HG02571 (cell line): Measurements from ENCODE around the gene C10orf53.

ENCODE experiments used
- ATAC-seq: cut with Tn5 transposase; IDR thresholded peaks from one replicate; pipeline ENCODE4 v1.9.1; 2021; ENCODE audit warnings: mild to moderate bottlenecking, moderate library complexity; ENCODE audit not compliant: unreplicated experiment

The C10orf53 gene, protein sequence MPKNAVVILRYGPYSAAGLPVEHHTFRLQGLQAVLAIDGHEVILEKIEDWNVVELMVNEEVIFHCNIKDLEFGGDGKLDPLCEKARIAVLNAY

DNA sequence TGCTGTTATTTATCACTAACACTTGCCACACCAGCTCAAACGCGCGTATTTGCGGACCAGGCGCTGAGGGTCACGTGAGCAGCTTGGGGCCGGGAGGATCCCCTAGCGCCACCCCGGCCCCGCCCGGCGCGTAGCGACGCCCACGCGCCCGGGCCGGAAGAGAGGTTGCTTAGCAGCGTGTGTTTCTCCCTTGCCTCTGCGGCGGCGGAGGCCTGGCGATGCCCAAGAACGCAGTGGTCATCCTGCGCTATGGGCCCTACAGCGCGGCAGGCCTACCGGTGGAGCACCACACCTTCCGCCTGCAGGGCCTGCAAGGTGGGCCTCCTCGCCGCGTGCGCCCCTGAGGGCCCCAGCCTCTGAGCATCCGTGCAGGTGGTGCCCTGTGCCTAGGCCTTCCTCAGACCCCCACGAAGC lies at the start of gene C10orf53:
TSS of gene C10orf53 (plus strand) at position 172 of the 414 bp plus-strand sequence. CDS start at position 219, 47 bp downstream.
- ATAC-seq: no peak

DNA sequence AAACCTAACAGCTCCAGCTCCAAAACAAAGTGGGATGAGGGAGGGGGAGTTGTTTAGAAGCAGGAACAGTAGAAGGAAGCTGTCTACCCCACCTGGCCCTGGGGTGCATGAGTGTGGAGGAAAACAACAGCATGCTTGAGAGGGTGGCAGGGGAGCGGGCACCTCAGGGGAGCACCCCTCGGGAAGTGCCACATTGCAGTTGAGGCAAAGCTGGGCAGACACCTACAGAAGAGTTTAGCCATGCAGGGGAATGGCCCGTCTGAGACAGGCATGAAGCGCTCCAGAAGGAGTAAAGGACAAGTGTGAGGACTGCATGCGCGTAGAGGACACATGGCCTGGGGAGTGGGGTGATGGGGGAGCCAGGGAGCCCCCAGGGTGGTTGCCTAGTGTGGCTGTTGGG lies 47.5 kb upstream of the C10orf53 start:
- ATAC-seq: no peak

DNA sequence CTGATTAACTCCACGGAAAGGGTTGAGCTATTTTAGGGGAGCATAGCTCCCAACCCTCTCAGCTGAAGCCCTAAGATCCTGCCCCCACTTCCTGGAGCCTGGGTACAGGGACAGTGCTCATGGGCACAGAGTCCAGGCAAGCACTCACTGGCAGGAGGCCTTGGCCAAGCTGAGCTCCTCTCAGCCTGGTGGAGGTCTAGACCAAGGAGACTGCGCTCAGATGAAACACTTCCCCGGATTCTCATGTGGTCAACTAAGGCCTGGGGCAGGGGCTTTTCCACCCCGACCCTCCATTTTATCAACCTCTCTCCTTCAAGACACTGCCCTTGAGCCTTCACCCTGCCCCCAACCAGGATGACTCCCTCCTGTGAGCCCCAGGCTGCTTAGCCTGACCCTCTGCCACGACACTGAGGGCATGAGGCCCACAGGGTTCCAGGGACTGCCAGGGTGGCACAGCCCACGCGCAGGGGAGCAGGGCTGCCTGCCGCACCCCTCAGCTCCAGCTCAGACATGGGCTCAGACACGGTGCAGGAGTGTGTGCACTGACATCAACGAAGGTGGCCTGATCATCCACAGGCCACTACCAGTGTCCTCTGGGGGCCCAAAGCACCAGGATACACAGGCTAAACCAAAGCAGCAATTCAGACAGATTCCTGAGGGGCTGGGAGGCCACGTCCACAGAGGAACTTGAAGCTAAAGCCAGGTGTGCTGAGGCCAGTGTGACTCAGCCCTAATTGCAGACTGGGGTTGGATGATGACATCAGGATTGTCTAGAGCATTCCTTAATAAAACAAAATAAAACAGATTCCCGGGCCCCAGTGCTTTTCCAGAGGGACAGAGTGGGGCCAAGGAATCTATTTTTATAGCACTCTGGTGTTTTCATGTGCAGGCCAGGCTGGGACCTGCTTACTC lies 46.8 kb upstream of the C10orf53 start:
- no peak for ATAC-seq

DNA sequence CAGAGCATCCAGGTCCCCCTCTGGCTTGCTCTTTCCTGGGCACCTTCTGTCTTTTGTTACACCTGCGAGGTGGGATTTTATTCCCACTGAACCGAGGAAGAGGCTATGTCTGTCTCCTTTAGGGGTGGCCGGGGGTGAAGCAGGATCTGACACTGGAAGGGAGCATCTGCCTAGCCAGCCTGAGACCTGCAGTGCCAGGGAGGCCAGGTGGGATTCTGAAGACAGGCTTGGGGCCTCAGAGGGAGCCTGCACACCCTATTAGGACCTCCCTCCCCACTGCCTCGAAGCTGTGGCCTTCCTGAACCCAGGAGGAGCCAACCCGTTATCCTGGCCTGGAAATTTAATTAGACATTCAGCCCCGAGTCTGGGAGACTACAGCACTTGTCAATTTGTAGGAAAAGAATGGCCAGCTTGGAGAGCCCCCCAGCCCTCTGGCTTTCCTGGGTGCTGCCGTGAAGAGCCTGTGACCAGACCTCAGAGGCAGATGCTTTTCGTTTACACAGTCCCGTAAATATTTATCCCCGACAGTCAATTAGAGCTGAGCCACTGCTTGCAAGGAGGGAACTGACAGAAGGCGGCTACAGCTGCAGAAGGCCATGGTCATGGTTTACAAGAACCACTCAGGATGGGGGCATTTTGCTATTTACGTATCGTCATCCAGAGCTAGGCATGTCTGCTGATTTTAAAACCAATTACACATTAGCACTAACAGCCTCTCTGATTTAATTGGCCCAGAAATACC lies 46.0 kb upstream of the C10orf53 start:
- ATAC-seq: no peak

DNA sequence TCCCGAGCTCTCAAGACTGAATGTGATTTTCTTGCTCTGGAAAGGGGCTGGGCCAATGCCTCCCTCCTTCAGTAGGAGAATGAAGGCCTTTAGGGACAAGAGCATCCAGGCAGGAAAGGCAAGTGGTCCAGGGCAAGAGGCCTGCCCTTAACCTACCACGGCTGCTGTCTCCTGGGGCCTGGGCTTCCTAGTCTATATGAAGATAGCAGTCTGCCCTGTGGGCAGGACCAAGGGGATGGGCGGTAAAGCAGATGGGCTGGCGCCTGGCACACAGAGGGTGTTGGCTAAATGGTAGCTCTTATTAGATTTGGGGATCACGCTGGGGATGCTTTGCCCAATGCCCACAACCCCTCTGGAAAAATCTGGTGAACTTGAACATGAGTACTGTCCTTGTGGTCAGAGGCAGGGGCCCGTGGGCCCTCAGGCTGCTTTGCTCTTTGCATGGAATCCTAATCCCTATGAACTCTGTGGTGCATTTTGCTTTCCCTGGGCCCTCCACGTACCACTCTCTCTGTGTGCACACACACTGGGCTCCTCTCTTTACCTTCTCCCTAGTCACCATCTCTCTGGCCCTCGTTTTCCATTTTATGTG lies 45.3 kb upstream of the C10orf53 start:
- no peak for ATAC-seq

DNA sequence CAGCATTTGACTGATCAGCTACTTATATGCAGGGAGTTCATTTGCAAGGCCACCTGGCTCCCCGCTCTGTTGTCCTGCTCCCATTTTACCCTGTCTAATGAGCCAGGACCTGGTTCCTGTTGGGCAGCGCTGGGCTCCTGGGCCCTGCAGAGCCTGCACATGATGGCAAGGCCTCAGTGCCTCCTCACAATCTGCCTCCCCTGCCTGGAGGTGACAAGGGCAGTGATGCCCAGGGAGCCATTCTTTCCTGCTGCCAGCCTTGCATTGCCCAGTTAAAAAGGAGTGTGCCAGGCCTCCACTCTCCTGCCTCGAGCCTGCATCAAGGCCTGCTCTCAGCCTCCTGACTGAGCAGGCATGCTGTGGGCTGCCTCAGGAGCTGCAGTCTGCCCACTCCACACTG lies 37.1 kb upstream of the C10orf53 start:
- ATAC-seq: no peak

DNA sequence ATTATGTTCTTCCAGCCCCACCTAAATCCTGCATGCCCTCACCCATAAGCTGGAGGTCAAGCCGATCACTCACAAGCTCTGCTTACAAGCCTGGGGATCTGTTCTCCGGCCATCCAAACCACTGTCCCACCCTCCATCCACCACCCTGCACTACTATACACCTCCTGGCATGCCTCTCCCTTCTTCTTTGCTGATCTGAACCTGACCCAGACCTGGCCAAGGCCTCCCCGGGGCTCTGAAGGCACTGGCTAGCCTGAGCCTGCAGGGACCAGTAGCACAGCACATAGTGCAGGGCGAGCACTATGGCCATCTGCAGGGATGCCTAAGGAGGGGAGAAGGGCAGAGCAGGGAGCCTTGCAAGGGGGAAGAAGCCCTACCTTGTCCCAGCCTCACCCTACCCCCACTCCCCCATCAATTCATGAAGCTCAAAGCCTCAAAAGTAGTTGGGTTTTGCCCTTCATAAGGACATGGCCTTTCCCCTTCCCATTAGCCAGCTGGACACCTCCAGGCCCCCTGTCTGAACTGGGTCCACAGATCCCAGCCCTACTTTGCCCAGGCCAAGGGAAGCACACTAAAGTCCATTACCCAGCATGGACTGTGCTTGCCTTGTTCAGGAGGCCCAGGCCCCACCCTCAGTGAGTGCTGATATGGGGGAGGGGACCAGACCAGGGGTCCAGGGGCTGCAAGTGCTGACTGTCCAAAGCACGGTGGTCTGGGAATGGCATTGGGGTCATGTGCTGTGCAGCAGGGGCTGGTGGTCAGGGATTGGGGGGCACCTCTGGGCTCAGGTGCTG lies 36.0 kb upstream of the C10orf53 start:
- ATAC-seq: no peak

DNA sequence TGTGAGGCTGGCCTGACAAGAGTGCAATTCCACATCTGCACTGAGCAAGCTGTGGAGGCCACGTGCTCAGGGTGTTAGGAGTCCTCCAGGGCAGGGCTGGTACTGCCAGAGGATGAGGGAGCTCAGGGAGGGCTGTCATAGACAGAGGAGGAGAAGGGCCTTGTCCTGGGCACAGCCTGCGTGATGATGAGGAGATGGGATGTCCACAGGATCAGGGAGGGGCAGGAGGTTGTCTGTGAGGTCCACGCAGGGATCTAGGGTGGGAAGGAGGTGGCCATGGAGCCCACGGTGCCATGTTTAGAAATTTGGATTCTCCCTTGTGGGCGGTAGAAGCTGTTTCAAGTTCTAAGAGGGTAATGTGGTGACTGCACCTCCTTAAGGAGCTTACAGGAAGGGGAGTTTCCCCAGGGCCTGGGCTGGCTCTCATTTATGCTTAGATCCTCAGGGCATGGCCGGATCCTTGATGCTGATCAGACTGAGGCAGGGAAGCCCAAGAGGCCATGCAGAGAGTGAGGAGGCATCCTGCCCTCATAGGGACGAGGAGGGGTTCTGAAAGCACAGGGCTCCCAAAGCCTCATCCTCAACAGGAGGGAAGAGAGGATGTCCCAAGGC lies 35.3 kb upstream of the C10orf53 start:
- no peak for ATAC-seq

DNA sequence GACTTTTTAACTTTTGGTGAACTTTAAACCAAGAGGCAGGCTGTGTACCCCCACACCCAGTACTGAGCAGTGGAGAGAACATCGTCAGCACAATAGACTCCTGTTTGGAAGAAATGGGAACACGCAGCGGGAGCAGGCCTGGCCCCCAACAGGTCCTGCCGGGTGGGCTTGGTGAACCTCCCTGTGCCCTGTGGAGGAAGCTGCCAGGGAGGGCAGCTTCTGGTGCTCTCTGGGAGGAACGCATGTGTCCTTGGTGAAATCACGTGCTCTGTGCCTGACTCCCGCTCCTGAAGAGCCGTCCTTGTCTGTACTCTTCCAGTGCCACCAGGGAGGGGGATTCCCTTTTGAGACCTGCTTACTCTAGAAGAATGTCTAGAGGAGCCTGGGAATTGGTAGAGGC lies 34.0 kb upstream of the C10orf53 start:
- ATAC-seq: no peak

DNA sequence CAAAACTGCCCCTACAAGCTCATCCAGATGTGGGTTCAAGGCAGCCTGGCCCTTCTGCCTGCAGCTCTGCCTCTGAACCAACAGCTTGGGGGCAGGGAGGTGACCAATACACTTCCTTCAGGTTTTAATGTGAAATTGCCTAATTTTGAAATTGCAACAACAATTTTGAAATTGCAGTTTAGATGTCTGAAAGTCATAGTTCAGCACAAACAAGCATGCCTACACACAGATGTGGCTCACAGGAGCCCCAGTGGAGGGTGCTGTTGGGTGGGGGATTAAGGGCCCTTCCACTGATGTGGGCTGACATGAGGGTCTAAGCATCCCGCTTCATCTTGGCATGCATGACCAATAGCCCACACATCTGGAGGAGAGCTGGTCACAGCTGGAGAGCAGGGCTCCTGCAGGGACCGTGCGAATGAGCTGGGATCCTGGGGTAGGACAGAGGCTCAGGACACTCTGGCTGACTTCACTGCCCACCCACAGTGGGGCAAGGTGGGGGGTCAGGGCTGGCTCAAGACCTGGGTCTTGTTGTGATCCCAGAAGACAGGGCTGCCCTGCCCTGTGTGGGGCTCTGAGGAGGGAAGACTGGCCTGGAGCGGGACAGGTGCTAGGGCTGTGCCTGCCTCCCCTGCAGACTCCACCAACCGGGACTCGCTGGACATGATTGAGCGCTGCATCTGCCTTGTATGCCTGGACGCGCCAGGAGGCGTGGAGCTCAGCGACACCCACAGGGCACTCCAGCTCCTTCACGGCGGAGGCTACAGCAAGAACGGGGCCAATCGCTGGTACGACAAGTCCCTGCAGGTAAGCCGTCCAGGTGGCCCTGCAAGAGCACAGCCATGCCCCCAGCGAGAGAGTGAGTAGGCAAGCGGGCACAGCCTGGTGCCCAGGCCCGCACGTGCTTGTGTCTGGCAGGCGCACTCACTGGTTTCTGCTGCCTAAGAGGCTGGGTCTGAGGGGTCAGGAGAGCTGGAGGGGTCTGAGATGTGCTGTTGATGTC lies 33.3 kb upstream of the C10orf53 start:
- no peak for ATAC-seq

DNA sequence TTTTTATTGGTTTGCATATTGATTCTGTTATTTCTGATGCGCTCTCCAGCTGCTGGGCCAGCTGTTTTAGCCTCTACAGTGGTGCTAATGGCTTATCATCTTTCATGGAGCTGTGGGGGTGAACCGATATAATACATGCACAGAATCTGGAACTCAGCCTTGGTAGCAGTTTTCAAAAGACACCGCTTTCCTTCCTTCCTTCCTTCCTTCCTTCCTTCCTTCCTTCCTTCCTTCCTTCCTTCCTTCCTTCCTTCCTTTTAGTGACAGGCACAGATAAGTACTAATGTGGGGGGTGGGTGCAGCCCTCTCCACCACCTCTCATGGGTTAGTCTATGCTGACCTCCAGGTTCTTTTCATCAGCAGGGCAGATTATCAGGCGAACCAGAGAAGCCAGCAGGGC lies 31.9 kb upstream of the C10orf53 start:
- ATAC-seq: no peak

DNA sequence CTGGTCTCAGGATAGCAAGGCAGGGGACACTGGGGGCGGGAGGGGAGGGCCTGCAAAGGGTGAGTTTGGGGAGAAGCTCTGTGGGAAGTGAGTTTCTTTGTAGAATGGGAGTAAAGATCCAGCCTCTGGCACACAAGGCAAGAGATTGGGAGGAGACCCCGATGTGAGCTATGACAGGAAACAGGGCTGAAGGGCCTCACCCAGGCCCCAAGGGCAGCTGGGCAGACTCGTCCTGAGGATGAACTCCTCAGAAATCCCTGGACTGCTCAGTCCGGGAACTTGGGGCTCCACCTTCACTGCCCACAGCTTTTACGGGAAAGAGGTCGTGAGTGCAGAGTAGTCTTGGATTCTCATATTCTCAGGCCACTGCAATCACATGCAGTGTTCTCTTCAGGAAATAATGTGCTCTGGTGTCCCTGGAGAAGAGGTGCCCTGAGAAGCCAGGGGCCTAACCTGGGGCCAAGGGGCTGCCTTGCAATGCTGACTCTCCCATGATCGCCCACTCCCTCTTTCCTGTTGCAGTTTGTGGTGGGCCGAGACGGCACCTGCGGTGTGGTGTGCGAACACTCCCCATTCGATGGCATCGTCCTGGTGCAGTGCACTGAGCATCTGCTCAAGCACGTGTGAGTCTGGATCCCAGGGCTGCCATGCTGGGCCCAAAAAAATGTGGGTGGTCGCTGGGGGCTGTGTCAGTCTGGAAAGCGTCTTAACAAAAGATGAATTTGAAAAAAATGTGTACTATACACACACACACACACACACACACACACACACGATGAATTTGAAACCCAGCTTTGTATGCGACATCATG lies 31.3 kb upstream of the C10orf53 start:
- no peak for ATAC-seq

DNA sequence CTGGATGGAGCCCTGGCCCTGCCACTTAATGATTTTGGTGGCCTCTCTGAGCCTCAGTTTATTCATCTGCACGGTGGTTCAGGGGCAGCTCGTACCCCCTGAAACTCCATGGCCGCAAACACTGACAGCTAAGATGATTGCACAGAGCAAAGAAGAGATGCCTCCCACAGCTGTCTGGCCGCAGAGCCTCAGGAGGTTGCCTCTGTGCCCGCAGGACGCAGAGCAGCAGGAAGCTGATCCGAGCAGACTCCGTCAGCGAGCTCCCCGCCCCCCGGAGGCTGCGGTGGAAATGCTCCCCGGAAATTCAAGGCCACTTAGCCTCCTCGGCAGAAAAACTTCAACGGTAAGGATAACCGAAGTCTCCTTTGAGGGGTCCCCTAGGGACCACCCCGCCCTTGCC lies 30.2 kb upstream of the C10orf53 start:
- no peak for ATAC-seq

DNA sequence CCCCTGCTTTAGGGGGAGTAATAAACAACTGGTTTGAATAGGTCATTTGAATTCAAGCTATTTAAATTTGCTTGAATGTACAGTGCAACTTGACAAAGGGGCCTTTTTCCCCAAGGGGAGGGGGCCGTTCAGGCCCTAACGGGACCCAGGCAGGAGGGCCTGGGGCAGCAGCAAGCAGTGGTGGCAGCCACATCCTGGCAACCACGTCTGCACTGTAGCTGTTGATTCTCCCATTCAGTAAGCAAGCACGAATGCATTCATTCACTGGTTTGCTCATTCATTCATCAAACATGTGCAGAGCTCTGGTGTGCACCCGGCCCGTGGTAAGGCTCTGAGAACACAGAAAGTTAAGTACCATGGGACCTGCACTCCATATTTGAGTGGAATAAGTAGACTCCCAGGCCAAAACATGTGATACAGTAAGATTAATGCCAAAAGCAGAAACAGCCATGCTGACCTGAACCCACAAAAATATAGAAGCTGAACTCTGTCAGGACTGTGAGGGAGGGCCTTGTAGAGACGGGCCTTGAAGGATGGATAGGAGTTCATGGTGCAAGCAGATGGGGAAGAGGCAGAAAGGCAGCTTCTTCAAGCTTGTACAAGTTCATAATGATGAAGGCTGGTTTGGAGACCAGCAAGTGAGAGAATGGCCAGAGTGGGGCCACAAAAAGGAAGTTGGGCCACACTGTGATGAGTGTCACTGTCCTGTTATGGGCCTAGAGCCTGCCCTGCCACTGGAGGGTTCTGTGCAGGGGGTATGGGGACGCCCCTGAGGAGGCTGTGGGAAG lies 29.3 kb upstream of the C10orf53 start:
- ATAC-seq: no peak

DNA sequence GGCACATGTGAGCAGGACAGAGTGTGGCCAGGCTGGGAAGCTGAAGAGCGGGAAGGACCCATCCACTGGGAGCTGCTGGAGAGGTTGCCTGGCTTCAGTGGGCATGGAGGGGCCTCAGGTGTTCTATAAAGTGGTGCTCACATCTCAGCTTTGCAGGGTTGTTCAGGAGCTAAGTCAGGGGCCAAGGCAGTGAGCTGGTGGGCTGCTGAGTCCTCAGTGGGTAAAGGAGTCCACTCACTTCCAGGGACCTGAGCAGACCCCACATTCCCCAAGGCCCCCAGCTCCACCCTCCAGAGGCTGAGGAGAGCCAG lies 28.8 kb upstream of the C10orf53 start:
- no peak for ATAC-seq

DNA sequence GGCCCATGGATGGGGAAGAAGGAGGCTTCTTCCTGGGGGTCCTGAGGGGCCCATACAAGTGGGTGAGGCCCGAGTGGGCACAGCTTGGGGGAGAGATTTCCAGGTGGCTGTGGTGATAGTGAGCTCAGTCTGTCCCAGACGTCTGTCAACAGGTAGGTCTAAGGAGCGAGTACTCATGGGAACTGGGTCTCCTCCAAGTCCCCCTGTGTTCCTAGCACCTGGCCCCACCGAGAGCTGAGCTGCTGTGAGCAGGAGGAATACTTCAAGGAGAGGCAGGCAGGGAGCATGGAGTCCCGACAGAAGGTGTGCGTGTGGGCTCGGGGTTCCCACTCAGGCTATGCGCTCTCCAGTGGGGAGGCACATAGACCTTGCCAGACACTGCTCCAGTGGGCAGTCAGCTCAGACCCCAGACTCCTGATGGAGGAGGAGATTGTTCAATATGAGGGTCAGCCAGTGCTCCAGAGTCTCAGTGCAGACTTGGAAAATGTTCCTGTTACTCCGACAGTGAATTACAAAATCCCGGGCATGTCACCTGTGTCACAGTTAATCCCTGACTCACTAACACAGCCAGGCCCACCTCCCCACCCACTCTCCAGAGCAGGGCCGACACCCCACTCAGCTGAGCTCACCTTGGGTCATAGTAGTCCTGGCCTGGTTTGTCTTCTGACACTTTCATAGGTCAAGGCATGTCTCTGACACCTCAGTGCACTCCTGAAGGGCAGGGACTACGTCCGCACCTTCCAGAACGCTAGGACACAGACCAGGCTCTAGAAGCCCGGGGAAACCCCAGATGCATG lies 28.2 kb upstream of the C10orf53 start:
- ATAC-seq: no peak

DNA sequence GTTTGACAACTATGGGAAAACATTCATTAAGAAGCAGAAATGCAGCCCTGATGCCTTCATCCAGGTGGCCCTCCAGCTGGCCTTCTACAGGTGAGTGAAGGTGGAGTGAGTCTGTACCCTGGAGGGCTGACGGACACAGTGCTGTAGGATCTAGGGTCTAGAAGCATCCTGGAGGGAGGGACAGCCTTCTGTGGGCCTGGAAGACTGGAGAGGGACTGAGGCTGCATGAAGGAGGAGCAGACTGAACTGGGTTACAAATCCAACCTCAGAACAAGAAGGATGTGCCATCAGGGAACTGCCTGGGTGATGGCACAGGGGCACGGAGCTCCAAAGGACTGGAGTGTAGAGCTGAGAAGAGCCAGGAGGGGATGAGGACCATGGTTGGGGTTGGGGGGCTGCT lies 27.5 kb upstream of the C10orf53 start:
- no peak for ATAC-seq
